Prostate gland (tissue), 2 donors: ENCODE measurements around the gene NFATC1. TPM values are rescaled to one million over a fixed set of nuclear protein-coding genes. Genes with fewer than 3 reads are reported as not detected.

Experiments
- DNase-seq: peaks from one replicate; pipeline ENCODE4 v3.0.0-alpha.2; 2019; ENCODE audit warnings: low spot score
- H3K27ac ChIP-seq, 2 donors: fragments of 200-600 bp; sonication (generic); 2 replicates each; pipeline ENCODE4 v1.5.1; 2017 to 2019
- H3K27me3 ChIP-seq: fragments of 200-600 bp; sonication (generic); replicated peaks from 2 replicates; pipeline ENCODE4 v1.5.1; 2019; ENCODE audit not compliant: insufficient read depth
- H3K36me3 ChIP-seq, 2 donors: fragments of 200-600 bp; sonication (generic); 1 replicate in 1 of 2; 2 replicates in 1 of 2; pipeline versions ENCODE4 v1.5.1 to v1.8.1; 2017 to 2019
- H3K4me1 ChIP-seq: fragments of 200-600 bp; sonication (generic); replicated peaks from 2 replicates; pipeline ENCODE4 v1.5.1; 2019
- H3K4me3 ChIP-seq, 2 donors: fragments of 200-600 bp; sonication (generic); 2 replicates each; pipeline ENCODE4 v1.5.1; 2017 to 2019
- H3K9me3 ChIP-seq: fragments of 200-600 bp; sonication (generic); 2 replicates; pipeline ENCODE4 v1.5.1; 2017
- CTCF ChIP-seq, 4 experiments: fragments of 200-600 bp in 2 of 4; fragments of 450-650 bp in 2 of 4; sonication (generic) in 2 of 4; IDR thresholded peaks; 1 replicate in 3 of 4; 2 replicates in 1 of 4; pipeline ENCODE4 v1.5.1; 2016 to 2019; ENCODE audit warnings: antibody characterized with exemption in 4 of 4, mild to moderate bottlenecking in 2 of 4, moderate library complexity in 2 of 4
- POLR2A ChIP-seq: fragments of 450-650 bp; IDR thresholded peaks from one replicate; pipeline ENCODE4 v1.6.1; 2016; ENCODE audit warnings: antibody characterized with exemption, mild to moderate bottlenecking
- POLR2AphosphoS5 ChIP-seq: sonication (generic); formaldehyde crosslinking; IDR thresholded peaks from one replicate; pipeline ENCODE4 v1.6.1; 2017; ENCODE audit warnings: antibody characterized with exemption
- WGBS: methylation state at CpG from one replicate; pipeline ENCODE4 v1.1.5; 2018; 5-methylcytosine and 5-hydroxymethylcytosine counted together
- intact Hi-C: fragments of 100-400 bp; cut with DNase I; formaldehyde crosslinking; loops from one replicate; pipeline ENCODE4 v1.14.2; 2022
- total RNA-seq, 2 donors: library from RNA; depleted of rRNA; stranded (reverse); fragments of >200 nt; gene quantifications; one replicate each; pipeline ENCODE4 v1.1.0, GENCODE V29; 2016

NFATC1 gene
- total RNA-seq, 2 donors from 2014 or later = 16.8 to 24.6 TPM

GRCh38 chr18:79459946-79460480 is 64.3 kb downstream of the NFATC1 start:
- Histone ChIP-seq H3K27ac (no peak overlapping the region), H3K36me3 (no peaks in the 10 kb centered on the region), H3K4me3 (no peak overlapping the region), H3K4me1 (no peaks in the 10 kb centered on the region), H3K9me3 (no peaks in the 10 kb centered on the region), H3K27me3 (no peaks in the 10 kb centered on the region)
- 71% methylated on average over 9 of the region's 9 CpGs for WGBS
- no peak for TF ChIP-seq CTCF (IDR thresholded peaks at IDR 0.05)
- no peak for TF ChIP-seq POLR2A
- no peak for TF ChIP-seq POLR2AphosphoS5
- DNase-seq = no peak
- intact Hi-C loops = no loop called here

GRCh38 chr18:79460481-79461300 is 65.0 kb downstream of the NFATC1 start:
- Histone ChIP-seq H3K36me3 (no peaks in the 10 kb centered on the region), H3K4me3 (no peak overlapping the region), H3K4me1 (no peaks in the 10 kb centered on the region), H3K27me3 (no peaks in the 10 kb centered on the region), H3K27ac (no peak overlapping the region), H3K9me3 (no peaks in the 10 kb centered on the region)
- intact Hi-C loops = no loop called here
- no peak for TF ChIP-seq POLR2AphosphoS5
- TF ChIP-seq POLR2A = no peak
- TF ChIP-seq CTCF (IDR thresholded peaks at IDR 0.05) = no peak
- WGBS = 88% methylated on average over 30 of the region's 31 CpGs
- no peak for DNase-seq

GRCh38 chr18:79461627-79462026 is 65.9 kb downstream of the NFATC1 start:
- Histone ChIP-seq H3K36me3 (no peaks in the 10 kb centered on the region), H3K4me1 (no peaks in the 10 kb centered on the region), H3K27me3 (no peaks in the 10 kb centered on the region), H3K9me3 (no peaks in the 10 kb centered on the region), H3K4me3 (no peak overlapping the region), H3K27ac (no peak overlapping the region)
- 88% methylated on average over 22 of the region's 22 CpGs for WGBS
- no peak for DNase-seq
- TF ChIP-seq CTCF (IDR thresholded peaks at IDR 0.05) (no peak), POLR2A (no peak), POLR2AphosphoS5 (no peak)
- intact Hi-C loops = no loop called here

- no peak for TF ChIP-seq CTCF (IDR thresholded peaks at IDR 0.05)
- no peak for TF ChIP-seq POLR2AphosphoS5
- TF ChIP-seq POLR2A = no peak
- no peaks in the 10 kb centered on the region for H3K36me3 ChIP-seq
- no peak overlapping the region for H3K4me3 ChIP-seq
- intact Hi-C loops = no loop called here
- H3K27me3 ChIP-seq = no peaks in the 10 kb centered on the region
- H3K4me1 ChIP-seq = no peaks in the 10 kb centered on the region
- no peak overlapping the region for H3K27ac ChIP-seq
- 84% methylated on average over 25 of the region's 25 CpGs for WGBS
- no peak for DNase-seq
- H3K9me3 ChIP-seq = no peaks in the 10 kb centered on the region
These were observed 67.8 kb downstream of the NFATC1 start for GRCh38 chr18:79463424-79463960.
